ENCODE data around the gene SLC17A9.

The SLC17A9 gene

DNA sequence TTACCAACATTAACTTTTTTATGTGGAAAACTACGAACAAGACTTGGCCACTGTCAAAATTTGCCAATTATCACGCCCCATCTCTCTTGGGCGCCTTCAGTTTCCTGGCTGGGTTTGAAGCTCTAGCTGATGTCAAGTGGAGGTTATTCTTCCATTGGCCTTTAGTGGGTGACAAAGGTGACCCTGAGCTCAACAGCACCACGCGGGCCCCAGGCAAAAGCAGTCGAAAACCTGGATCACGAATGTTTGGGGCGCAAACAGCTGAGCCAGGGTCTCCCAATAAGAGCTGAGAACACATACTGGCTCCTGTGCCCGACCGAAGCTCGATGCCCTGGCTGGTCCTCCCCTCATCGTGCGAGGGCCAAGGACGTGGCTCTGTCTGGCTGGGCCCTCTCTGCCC lies 26.8 kb downstream of the SLC17A9 start:
- peaks cover 54% of the 10 kb centered on the region for H3K4me1 Mint-ChIP-seq (ENCODE audit: low read depth)
- intact Hi-C loops (cut with micrococcal nuclease), result no loop called here
- H3K9me3 Mint-ChIP-seq, result no peaks in the 10 kb centered on the region
- H3K27me3 Mint-ChIP-seq, result peaks cover 97% of the 10 kb centered on the region
- no peaks in the 10 kb centered on the region for H3K36me3 Mint-ChIP-seq (ENCODE audit: low read depth)
- no peak overlapping the region for H3K27ac Mint-ChIP-seq
- H3K4me3 Mint-ChIP-seq, result no peak overlapping the region

DNA sequence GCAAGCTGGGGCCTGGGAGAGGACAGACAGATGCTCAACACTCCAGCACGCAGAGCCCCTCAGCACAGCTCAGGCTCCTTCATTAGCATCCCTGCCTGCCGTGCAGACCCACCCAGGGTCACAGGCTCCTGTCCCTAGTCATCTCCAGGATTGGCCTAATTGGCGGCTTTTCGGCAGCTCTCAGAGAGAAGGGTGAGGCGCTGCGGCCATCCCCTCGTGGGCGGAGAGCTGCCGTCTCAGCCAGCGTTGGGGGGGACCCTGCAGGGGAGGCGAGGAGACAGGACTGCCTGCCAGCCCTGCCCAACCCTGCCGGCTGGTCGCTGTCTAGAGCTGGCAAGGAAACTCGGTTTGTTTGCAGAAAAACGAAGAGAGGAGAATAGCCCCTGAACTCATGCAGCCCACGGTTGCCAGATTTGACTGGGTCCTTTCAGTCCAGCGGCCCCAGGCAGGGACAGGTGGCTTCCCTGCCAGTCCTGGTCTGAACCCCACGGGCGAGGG lies 27.4 kb downstream of the SLC17A9 start:
- peaks cover 96% of the 10 kb centered on the region for H3K27me3 Mint-ChIP-seq
- no peak overlapping the region for H3K4me3 Mint-ChIP-seq
- no peak overlapping the region for H3K27ac Mint-ChIP-seq
- intact Hi-C loops (cut with micrococcal nuclease), result no loop called here
- H3K36me3 Mint-ChIP-seq (ENCODE audit: low read depth), result no peaks in the 10 kb centered on the region
- no peaks in the 10 kb centered on the region for H3K9me3 Mint-ChIP-seq
- peaks cover 54% of the 10 kb centered on the region for H3K4me1 Mint-ChIP-seq (ENCODE audit: low read depth)

DNA sequence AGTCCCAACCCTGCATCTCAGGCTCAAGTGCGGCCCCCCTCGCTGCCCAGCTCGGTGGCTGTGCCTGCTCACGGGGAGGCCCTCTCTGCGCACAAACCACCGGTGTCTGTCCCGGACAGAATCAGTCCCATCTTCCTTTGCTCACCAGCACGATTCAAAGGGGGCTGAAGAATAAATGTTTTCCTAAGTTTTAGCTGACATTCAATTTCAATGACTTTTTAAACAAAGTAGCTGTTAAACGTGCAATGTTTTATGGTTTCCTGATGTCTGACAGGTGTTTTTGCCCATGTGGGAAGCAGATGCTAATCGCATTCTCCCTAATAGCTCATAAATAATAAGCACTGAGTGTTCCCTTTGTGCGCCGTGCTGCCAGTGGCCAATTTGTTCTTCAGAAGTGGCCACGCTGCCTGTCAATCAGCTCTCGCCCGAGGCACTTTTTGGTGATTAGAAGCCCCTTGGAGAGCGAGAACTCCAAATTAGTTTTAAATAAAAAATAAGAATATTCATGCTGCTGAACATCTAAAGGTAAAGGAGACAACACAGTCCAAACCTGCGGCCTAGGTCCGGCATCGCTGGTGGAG lies 28.0 kb downstream of the SLC17A9 start:
- Mint-ChIP-seq H3K9me3 (no peaks in the 10 kb centered on the region), H3K4me3 (no peak overlapping the region), H3K4me1 (ENCODE audit: low read depth) (peaks cover 54% of the 10 kb centered on the region), H3K27ac (no peak overlapping the region), H3K27me3 (peaks cover 96% of the 10 kb centered on the region), H3K36me3 (ENCODE audit: low read depth) (no peaks in the 10 kb centered on the region)
- intact Hi-C loops (cut with micrococcal nuclease), result no loop called here

DNA sequence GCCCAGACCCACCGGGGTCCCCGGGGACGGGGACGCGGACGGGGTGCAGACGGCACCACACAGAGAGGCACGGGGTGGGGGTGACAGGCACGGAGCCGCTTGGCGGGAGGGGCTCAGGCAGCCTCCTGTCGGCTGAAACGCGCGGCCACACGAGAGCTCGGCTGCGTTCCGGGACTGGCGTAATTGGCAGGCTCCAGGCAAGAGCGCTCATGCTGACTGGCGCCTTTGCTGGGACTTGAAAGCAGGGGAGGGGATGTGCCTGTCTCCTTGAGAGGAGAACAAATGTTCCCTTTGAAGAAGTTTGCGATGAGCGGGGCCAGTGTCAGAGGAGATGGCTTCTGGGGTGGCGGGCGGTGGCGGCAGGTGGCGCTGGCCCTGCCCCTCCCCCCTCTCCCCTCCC lies 28.5 kb downstream of the SLC17A9 start:
- no peak overlapping the region for H3K4me3 Mint-ChIP-seq
- H3K4me1 Mint-ChIP-seq (ENCODE audit: low read depth), result peaks cover 54% of the 10 kb centered on the region
- peak overlapping the region; percentile 67 for H3K27ac Mint-ChIP-seq
- no peaks in the 10 kb centered on the region for H3K9me3 Mint-ChIP-seq
- intact Hi-C loops (cut with micrococcal nuclease), result no loop called here
- H3K36me3 Mint-ChIP-seq (ENCODE audit: low read depth), result no peaks in the 10 kb centered on the region
- peaks cover 95% of the 10 kb centered on the region for H3K27me3 Mint-ChIP-seq

DNA sequence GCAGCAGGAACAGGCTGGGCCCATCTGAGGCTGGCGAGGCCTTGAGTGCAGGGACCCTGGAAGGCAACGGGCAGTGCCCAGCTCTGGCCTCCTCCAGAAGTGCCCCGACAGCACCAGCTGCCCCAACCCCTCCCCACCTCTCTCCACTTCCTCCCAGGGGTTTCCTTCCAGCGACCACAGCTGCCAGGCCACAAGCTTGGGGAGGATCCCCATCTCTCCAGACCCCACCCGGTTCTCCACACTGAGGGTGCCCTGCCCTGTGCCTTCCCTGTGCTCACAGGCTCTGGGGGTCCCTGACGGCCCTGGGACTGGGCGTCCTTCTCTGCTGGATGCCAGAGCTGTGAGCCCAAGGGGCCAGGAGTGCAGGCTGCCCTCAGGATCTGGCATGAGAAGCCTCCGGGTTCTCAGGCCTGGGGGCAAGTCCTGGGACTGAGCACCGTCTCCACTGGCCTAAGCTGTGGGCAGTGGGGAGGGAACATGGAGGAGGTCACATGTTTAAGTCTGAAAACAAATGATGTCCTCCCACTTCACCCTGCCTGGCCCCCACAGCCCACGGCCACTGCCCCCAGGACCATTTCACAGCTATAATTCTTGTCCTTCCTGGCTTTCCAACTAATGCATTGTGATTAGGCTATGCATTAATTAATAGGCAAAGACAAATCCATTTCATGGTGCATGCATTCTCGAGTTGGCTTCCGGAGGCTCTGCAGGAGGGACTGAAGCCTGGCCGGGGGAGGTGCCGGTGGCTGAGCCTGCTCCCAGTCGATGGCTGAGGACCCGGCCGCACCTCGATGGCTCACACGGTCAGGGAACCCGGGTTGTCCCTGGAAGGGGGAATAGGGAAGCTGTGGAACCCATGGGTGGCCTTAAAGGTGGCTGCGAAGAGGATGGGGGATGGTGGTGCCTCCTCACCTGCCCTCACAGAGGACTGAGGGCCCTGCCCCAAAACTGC lies 29.9 kb downstream of the SLC17A9 start:
- Mint-ChIP-seq H3K9me3 (no peaks in the 10 kb centered on the region), H3K27me3 (peaks cover 94% of the 10 kb centered on the region), H3K4me1 (ENCODE audit: low read depth) (peaks cover 51% of the 10 kb centered on the region), H3K36me3 (ENCODE audit: low read depth) (no peaks in the 10 kb centered on the region), H3K4me3 (peak overlapping the region; percentile 33), H3K27ac (peak overlapping the region; percentile 67)
- intact Hi-C loops (cut with micrococcal nuclease), result no loop called here

DNA sequence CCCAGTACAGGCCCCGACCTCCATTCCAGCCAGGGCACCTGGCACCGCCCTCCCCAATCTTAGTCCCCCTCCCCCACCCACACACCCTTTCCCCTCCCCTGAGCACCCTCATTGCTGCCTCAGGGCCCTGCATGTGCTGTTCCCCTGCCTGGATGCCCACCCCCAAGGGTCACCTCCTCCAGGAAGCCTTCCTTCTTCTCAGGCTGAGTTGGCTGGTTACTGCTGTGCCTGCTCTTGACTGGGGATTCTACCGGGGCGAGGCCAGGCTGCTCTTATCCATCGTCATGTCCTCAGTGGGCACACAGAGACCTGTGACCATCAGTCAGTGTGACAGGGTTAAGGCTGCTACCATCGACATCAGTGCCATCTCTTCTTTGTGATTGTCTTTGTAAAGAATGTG lies 30.7 kb downstream of the SLC17A9 start:
- intact Hi-C loops (cut with micrococcal nuclease), result no loop called here
- no peak overlapping the region for H3K27ac Mint-ChIP-seq
- peaks cover 92% of the 10 kb centered on the region for H3K27me3 Mint-ChIP-seq
- H3K4me1 Mint-ChIP-seq (ENCODE audit: low read depth), result peaks cover 43% of the 10 kb centered on the region
- H3K9me3 Mint-ChIP-seq, result no peaks in the 10 kb centered on the region
- H3K4me3 Mint-ChIP-seq, result no peak overlapping the region
- no peaks in the 10 kb centered on the region for H3K36me3 Mint-ChIP-seq (ENCODE audit: low read depth)

DNA sequence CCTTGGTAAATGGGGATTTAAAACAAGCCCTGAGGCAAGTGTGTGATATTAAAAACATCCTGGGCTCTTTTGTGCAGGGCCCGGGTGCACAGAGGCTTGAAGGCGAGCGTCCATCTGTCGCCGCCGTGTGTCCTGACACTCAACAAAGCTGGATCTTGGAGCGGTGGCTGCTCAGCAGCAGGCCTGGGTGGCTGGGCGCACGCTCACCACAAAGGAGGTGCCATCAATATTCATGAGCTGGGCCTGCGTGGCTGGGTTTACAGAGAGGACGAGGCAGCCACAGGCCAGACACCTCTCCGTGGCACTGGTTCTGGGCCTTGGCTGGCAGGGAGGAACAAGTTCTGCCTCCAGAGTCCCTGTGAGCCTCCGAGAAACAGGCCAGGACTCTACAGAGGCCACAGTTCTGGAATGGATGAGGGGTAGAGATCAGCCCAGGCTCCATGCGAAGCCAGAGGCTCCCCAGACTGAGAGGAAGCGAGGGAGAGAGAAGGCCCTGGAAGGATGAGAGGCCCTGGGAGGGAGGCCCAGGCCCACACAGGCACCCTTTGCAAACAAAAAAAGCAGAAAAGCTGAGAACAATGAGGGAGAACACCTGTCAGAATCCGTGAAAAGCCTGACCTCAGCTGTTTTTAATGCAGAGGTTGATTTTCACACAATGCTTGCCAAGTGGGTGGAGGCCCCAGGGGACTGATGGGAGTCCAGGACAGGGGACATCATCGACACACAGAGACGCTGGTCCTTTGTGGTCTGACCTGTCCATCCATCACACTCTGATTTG lies 32.3 kb downstream of the SLC17A9 start:
- H3K4me3 Mint-ChIP-seq, result no peak overlapping the region
- intact Hi-C loops (cut with micrococcal nuclease), result no loop called here
- H3K4me1 Mint-ChIP-seq (ENCODE audit: low read depth), result peaks cover 35% of the 10 kb centered on the region
- H3K36me3 Mint-ChIP-seq (ENCODE audit: low read depth), result no peaks in the 10 kb centered on the region
- H3K9me3 Mint-ChIP-seq, result no peaks in the 10 kb centered on the region
- peaks cover 88% of the 10 kb centered on the region for H3K27me3 Mint-ChIP-seq
- H3K27ac Mint-ChIP-seq, result no peak overlapping the region

DNA sequence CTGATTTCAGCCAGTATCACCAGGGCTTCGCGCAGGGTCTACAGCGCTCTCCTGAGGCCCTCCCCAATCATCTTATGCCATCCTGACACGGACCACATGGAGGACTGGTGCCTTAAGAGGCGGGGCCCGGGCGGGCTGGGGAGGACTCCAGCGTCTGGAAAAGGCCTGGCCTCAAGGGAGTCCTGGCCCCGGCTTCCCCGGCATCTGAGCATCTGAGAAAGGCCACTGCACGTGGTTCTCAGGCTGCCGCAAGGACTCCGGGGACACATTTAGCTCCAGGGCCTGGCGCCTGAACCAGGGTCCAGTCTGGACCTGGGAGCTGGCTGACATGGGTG lies 32.9 kb downstream of the SLC17A9 start:
- Mint-ChIP-seq H3K4me3 (no peak overlapping the region), H3K27ac (peak overlapping the region; percentile 43), H3K9me3 (no peaks in the 10 kb centered on the region), H3K36me3 (ENCODE audit: low read depth) (no peaks in the 10 kb centered on the region), H3K4me1 (ENCODE audit: low read depth) (peaks cover 32% of the 10 kb centered on the region), H3K27me3 (peaks cover 86% of the 10 kb centered on the region)
- intact Hi-C loops (cut with micrococcal nuclease), result no loop called here

DNA sequence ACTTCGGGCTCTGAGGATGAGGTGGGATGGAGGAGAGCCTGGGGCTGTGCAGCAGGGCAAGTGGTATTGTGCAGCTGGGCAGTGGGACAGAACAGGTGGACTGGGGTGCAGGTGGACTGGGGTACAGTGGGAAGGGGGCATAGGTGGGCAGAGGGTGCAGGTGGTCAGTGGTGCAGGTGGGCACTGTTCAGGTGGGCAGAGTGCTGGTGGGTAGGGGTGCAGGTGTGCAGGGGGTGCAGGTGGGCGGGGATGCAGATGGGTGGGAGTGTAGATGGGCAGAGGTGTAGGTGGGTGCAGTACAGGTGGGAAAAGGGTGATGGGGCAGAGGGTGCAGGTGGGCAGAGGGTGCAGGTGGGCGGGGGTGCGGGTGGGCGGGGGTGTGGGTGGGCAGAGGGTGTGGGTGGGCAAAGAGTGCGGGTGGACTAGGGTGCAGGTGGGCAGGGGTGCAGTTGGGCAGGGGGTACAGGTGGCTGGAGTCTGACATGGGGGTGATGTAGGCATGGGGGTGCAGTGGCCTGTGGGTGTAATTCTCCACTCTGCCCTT lies 33.8 kb downstream of the SLC17A9 start:
- H3K27me3 Mint-ChIP-seq, result peaks cover 86% of the 10 kb centered on the region
- no peak overlapping the region for H3K4me3 Mint-ChIP-seq
- no peaks in the 10 kb centered on the region for H3K9me3 Mint-ChIP-seq
- H3K36me3 Mint-ChIP-seq (ENCODE audit: low read depth), result no peaks in the 10 kb centered on the region
- H3K27ac Mint-ChIP-seq, result peak overlapping the region; percentile 43
- intact Hi-C loops (cut with micrococcal nuclease), result no loop called here
- H3K4me1 Mint-ChIP-seq (ENCODE audit: low read depth), result peaks cover 26% of the 10 kb centered on the region

DNA sequence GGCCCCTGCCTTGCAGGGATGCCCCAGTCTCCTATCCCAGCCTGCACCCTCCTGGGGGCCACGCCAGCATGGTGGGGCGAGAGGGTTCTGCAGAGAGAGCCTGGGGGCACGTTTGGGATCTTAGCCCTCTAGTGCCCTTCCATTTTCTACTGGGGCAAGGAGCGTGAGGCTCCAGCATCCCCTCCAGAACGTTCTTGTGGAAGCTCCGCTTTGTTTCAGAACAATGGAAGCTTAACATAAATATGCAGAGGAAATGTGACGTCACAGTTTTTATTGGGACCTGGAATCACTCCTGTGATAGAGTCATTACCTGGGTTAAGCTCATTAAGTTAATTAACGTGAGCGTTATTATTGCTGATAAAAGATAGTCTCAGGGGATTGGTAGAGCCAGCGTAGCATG lies 34.6 kb downstream of the SLC17A9 start:
- no peak overlapping the region for H3K4me3 Mint-ChIP-seq
- H3K27me3 Mint-ChIP-seq, result peaks cover 85% of the 10 kb centered on the region
- intact Hi-C loops (cut with micrococcal nuclease), result no loop called here
- peaks cover 18% of the 10 kb centered on the region for H3K4me1 Mint-ChIP-seq (ENCODE audit: low read depth)
- H3K9me3 Mint-ChIP-seq, result no peaks in the 10 kb centered on the region
- H3K36me3 Mint-ChIP-seq (ENCODE audit: low read depth), result no peaks in the 10 kb centered on the region
- H3K27ac Mint-ChIP-seq, result no peak overlapping the region

DNA sequence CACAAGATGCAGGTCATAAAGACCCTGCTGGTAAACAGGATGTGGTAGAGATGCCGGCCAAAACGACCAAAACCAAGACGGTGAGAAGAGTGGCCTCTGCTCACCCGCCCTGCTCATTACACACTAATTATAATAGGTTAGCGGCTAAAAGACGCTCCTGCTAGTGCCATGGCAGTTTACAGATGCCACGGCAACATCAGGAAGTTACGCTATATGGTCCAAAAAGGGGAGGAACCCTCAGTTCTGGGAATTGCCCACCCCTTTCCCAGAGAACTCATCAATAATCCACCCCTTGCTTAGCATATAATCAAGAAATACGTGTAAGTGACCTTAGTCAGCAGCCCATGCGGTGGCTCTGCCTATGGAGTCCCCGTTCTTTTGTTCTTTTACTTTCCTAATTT lies 36.7 kb downstream of the SLC17A9 start:
- no peak overlapping the region for H3K27ac Mint-ChIP-seq
- H3K27me3 Mint-ChIP-seq, result peaks cover 77% of the 10 kb centered on the region
- intact Hi-C loops (cut with micrococcal nuclease), result no loop called here
- H3K36me3 Mint-ChIP-seq (ENCODE audit: low read depth), result no peaks in the 10 kb centered on the region
- H3K9me3 Mint-ChIP-seq, result no peaks in the 10 kb centered on the region
- H3K4me1 Mint-ChIP-seq (ENCODE audit: low read depth), result peaks cover 5% of the 10 kb centered on the region
- peak overlapping the region; percentile 61 for H3K4me3 Mint-ChIP-seq

DNA sequence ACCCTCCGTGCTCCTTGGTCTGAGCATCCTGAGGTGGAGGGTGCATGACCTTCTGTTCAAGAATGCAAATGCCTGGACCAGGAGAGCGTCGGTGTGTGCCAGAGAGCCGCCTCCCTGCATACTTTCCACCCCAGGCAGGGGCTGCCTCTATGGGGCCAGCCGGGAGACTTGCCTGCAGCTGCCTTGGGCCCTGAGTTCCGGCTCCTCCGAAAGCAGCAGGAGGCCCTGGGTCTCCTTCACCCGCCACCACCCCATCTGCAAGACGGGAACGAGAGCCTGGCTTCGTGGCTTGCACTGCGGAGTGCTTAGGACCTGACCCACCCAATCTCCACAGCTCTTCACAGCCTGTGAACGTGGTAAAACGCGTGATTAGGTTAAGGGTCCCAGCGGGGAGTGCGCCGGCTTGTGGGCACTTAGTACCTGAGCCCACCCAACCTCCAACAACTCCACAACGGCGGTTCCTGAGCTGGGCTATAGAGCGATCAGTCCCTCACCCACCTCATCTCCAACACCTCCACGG lies 37.9 kb downstream of the SLC17A9 start:
- H3K4me3 Mint-ChIP-seq, result no peak overlapping the region
- intact Hi-C loops (cut with micrococcal nuclease), result no loop called here
- no peak overlapping the region for H3K27ac Mint-ChIP-seq
- no peaks in the 10 kb centered on the region for H3K36me3 Mint-ChIP-seq (ENCODE audit: low read depth)
- H3K9me3 Mint-ChIP-seq, result no peaks in the 10 kb centered on the region
- H3K27me3 Mint-ChIP-seq, result peaks cover 77% of the 10 kb centered on the region
- peaks cover 5% of the 10 kb centered on the region for H3K4me1 Mint-ChIP-seq (ENCODE audit: low read depth)

DNA sequence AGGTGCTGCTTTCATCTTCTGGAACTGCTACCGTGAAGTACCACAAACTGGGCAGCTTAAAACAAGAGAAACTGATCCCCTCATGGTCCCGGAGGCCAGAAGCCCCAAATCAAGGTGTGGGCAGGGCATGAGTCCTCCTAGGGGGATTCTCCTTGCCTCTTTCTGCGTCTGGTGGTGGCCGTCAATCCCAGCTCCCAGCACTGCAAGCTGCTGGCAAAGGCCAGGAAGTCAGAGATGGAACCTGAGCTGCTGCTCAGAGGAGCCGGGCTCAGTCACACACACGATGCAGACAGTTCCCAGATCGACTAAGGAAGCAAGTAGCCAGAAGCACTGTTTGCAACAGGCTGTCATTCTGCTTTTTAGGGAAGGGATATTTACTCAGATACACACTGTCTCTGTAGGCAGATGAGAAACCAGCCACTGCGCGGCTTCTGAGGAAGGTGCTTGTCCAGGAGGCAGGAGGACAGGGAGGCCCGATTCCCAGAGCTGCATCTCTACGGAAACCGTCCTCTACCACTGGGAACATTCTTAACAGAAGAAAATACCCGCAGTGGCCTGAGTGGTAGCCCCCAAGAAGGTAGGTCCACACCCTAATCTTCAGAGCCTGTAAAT lies 38.8 kb downstream of the SLC17A9 start:
- H3K4me3 Mint-ChIP-seq, result no peak overlapping the region
- no peaks in the 10 kb centered on the region for H3K9me3 Mint-ChIP-seq
- no peaks in the 10 kb centered on the region for H3K36me3 Mint-ChIP-seq (ENCODE audit: low read depth)
- peaks cover 79% of the 10 kb centered on the region for H3K27me3 Mint-ChIP-seq
- intact Hi-C loops (cut with micrococcal nuclease), result no loop called here
- no peak overlapping the region for H3K27ac Mint-ChIP-seq
- peaks cover 5% of the 10 kb centered on the region for H3K4me1 Mint-ChIP-seq (ENCODE audit: low read depth)

All from dendritic cell treated with granulocyte-macrophage colony-stimulating factor and Interleukin-4, amounts not matched to agents 40 ng/mL and 50 ng/mL, for 4 days (primary cell).